ENCODE data around the gene RPL11. TPM values are rescaled to one million over a fixed set of nuclear protein-coding genes. Genes with fewer than 3 reads are reported as not detected.

Gene RPL11
- polyA plus RNA-seq, 1 donor from 2014 or later: 1,136 TPM

DNA sequence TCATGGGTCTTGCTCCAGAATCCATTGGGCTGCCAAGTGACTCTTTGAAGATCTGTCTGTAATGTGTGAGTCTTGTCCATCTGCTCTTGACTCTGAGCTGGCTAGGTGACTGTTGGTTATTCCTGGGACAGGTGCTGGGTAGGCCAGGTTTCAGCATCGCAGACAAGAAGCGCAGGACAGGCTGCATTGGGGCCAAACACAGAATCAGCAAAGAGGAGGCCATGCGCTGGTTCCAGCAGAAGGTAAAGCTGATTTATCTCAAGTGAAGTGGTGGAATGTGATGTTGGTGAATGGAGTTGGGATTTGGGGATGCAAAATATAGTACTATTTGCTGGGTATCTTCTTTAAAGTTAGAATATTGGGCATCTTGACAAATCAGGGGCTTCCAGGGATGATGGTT lies 4.1 kb downstream of the RPL11 start:
- Histone ChIP-seq H3K36me3 (ENCODE audit: insufficient read depth, low read length) (peaks cover 8% of the 10 kb centered on the region), H3K9ac (ENCODE audit: low read length) (no peak overlapping the region), H3F3A (ENCODE audit: insufficient read depth, low read length, poor library complexity, severe bottlenecking) (no peaks in the 10 kb centered on the region), H3K27ac (ENCODE audit: low read length) (no peak overlapping the region), H3K4me2 (ENCODE audit: low read length) (no peak overlapping the region), H3K9me2 (ENCODE audit: insufficient read depth, low read length) (no peaks in the 10 kb centered on the region), H2AFZ (ENCODE audit: low read depth, low read length) (no peak overlapping the region), H4K20me1 (ENCODE audit: insufficient read depth) (no peaks in the 10 kb centered on the region), H3K9me3 (ENCODE audit: low read length) (no peaks in the 10 kb centered on the region), H3K79me2 (replicated peaks; ENCODE audit: insufficient read depth, low read length) (peaks cover 41% of the 10 kb centered on the region), H3K4me3 (ENCODE audit: low read length) (no peak overlapping the region), H3K27me3 (ENCODE audit: insufficient read depth, low read depth, low read length) (no peaks in the 10 kb centered on the region)
- TF ChIP-seq EP300 (conservative IDR thresholded peaks at IDR 0.05; ENCODE audit: poor library complexity, severe bottlenecking) (no peak), SMC3 (conservative IDR thresholded peaks at IDR 0.05; ENCODE audit: poor library complexity) (no peak), MXI1 (conservative IDR thresholded peaks at IDR 0.05; ENCODE audit: poor library complexity, severe bottlenecking) (no peak), EZH2 (IDR thresholded peaks at IDR 0.05; ENCODE audit: borderline replicate concordance, insufficient read depth, low read length, poor library complexity, severe bottlenecking) (no peak), REST (IDR thresholded peaks at IDR 0.05; ENCODE audit: borderline replicate concordance) (no peak), TAF1 (IDR thresholded peaks at IDR 0.05; ENCODE audit: low read depth) (no peak)
- TF ChIP-seq, protein P1, sequence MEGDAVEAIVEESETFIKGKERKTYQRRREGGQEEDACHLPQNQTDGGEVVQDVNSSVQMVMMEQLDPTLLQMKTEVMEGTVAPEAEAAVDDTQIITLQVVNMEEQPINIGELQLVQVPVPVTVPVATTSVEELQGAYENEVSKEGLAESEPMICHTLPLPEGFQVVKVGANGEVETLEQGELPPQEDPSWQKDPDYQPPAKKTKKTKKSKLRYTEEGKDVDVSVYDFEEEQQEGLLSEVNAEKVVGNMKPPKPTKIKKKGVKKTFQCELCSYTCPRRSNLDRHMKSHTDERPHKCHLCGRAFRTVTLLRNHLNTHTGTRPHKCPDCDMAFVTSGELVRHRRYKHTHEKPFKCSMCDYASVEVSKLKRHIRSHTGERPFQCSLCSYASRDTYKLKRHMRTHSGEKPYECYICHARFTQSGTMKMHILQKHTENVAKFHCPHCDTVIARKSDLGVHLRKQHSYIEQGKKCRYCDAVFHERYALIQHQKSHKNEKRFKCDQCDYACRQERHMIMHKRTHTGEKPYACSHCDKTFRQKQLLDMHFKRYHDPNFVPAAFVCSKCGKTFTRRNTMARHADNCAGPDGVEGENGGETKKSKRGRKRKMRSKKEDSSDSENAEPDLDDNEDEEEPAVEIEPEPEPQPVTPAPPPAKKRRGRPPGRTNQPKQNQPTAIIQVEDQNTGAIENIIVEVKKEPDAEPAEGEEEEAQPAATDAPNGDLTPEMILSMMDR (IDR thresholded peaks at IDR 0.05; ENCODE audit: poor library complexity, severe bottlenecking): no peak

- Histone ChIP-seq H3K9me3 (ENCODE audit: low read length) (no peaks in the 10 kb centered on the region), H3F3A (ENCODE audit: insufficient read depth, low read length, poor library complexity, severe bottlenecking) (no peaks in the 10 kb centered on the region), H3K9ac (ENCODE audit: low read length) (no peak overlapping the region), H3K79me2 (replicated peaks; ENCODE audit: insufficient read depth, low read length) (peaks cover 41% of the 10 kb centered on the region), H3K4me3 (ENCODE audit: low read length) (no peak overlapping the region), H4K20me1 (ENCODE audit: insufficient read depth) (no peaks in the 10 kb centered on the region), H3K27me3 (ENCODE audit: insufficient read depth, low read depth, low read length) (no peaks in the 10 kb centered on the region), H2AFZ (ENCODE audit: low read depth, low read length) (no peak overlapping the region), H3K36me3 (ENCODE audit: insufficient read depth, low read length) (peaks cover 8% of the 10 kb centered on the region), H3K4me2 (ENCODE audit: low read length) (no peak overlapping the region), H3K9me2 (ENCODE audit: insufficient read depth, low read length) (no peaks in the 10 kb centered on the region), H3K27ac (ENCODE audit: low read length) (no peak overlapping the region)
- TF ChIP-seq RAD21 (conservative IDR thresholded peaks at IDR 0.05) (no peak), SMC3 (conservative IDR thresholded peaks at IDR 0.05; ENCODE audit: poor library complexity) (no peak), EZH2 (IDR thresholded peaks at IDR 0.05; ENCODE audit: borderline replicate concordance, insufficient read depth, low read length, poor library complexity, severe bottlenecking) (no peak), MXI1 (conservative IDR thresholded peaks at IDR 0.05; ENCODE audit: poor library complexity, severe bottlenecking) (no peak), TAF1 (IDR thresholded peaks at IDR 0.05; ENCODE audit: low read depth) (no peak), EP300 (conservative IDR thresholded peaks at IDR 0.05; ENCODE audit: poor library complexity, severe bottlenecking) (no peak), POLR2AphosphoS5 (IDR thresholded peaks at IDR 0.05) (no peak), REST (IDR thresholded peaks at IDR 0.05; ENCODE audit: borderline replicate concordance) (no peak)
- TF ChIP-seq, protein P1 (IDR thresholded peaks at IDR 0.05; ENCODE audit: poor library complexity, severe bottlenecking): no peak
These were observed 4.9 kb downstream of the RPL11 start for GRCh38 chr1:23696335-23696989.
